Endothelial cell of umbilical vein (primary cell): Measurements from ENCODE around the gene UBE2K.

ENCODE experiments used
- CTCF ChIP-seq, 2 donors: IDR thresholded peaks; 1 replicate in 1 of 2; 2 replicates in 1 of 2; pipeline ENCODE4 v1.5.1; 2011; ENCODE audit warnings: low read length in 2 of 2, mild to moderate bottlenecking in 2 of 2, moderate library complexity in 2 of 2, control low read depth in 1 of 2, inconsistent platforms in 1 of 2, low read depth in 1 of 2; ENCODE audit not compliant: insufficient read depth in 1 of 2; ENCODE audit errors: extremely low read depth in 1 of 2
- JUN ChIP-seq: IDR thresholded peaks from 2 replicates; pipeline ENCODE4 v1.6.1; 2011; ENCODE audit warnings: borderline replicate concordance, low read depth; ENCODE audit not compliant: insufficient read length, insufficient read depth
- MAX ChIP-seq: IDR thresholded peaks from 2 replicates; pipeline ENCODE4 v1.6.1; 2011; ENCODE audit not compliant: insufficient read depth, insufficient read length
- MYC ChIP-seq: IDR thresholded peaks from one replicate; pipeline ENCODE4 v1.6.1; 2011; ENCODE audit warnings: mild to moderate bottlenecking, low read depth, low read length
- POLR2A ChIP-seq: IDR thresholded peaks from 2 replicates; pipeline ENCODE4 v1.6.1; 2012; ENCODE audit warnings: low read depth, mild to moderate bottlenecking, control low read depth, low read length

- TF ChIP-seq CTCF (IDR thresholded peaks at IDR 0.05; ENCODE audit: extremely low read depth in 1 of 2, insufficient read depth in 1 of 2, low read depth in 1 of 2, low read length in 2 of 2) = no peak
- no peak for TF ChIP-seq MAX
- TF ChIP-seq JUN = no peak
- no peak for TF ChIP-seq MYC
- TF ChIP-seq POLR2A = no peak
Measured at GRCh38 chr4:39758176-39758575, 60.2 kb downstream of the UBE2K start.
